GM12891 (cell line): ENCODE measurements around the gene HMBS.

Experiments
- POLR2AphosphoS5 ChIP-seq: IDR thresholded peaks from 2 replicates; pipeline ENCODE4 v1.6.1; 2011; ENCODE audit warnings: low read depth, low read length, control low read depth
- TAF1 ChIP-seq: IDR thresholded peaks from 2 replicates; pipeline ENCODE4 v1.6.1; 2011; ENCODE audit warnings: low read depth, low read length, control low read depth

DNA sequence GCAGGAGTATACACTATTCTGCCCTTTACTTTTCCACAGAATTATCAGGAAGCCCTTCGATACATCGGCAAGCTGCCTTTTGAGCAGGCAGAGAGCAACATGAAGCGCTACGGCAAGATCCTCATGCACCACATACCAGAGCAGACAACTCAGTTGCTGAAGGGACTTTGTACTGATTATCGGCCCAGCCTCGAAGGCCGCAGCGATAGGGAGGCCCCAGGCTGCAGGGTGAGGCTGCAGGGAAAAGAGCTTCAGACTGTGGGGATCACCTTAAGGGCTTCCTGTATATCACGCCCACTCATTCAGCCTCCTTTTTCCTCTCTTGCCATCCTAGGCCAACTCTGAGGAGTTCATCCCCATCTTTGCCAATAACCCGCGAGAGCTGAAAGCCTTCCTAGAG is 6.8 kb upstream of the HMBS start:
- TF ChIP-seq TAF1 (no peak), POLR2AphosphoS5 (no peak)
